ENCODE results near the gene FBXW8. TPM values are rescaled to one million over a fixed set of nuclear protein-coding genes. Genes with fewer than 3 reads are reported as not detected.

FBXW8 gene
- total and polyA plus RNA-seq, 2 donors (not counting 1 experiment from before 2014, with no cell fraction given), result 11.7 to 20.9 TPM

GRCh38 chr12:117058442-117059072, 147.8 kb downstream of the FBXW8 start:
- Histone ChIP-seq H4K20me1 (ENCODE audit: control insufficient read depth, extremely low read depth, insufficient read depth, low read length) (no peaks in the 10 kb centered on the region), H2AFZ (ENCODE audit: low read length) (no peak overlapping the region), H3K79me2 (ENCODE audit: control insufficient read depth, insufficient read depth, low read length) (no peaks in the 10 kb centered on the region), H3K27me3 (ENCODE audit: control insufficient read depth, insufficient read depth, low read length) (no peaks in the 10 kb centered on the region), H3K4me1 (ENCODE audit: control insufficient read depth, extremely low read depth, insufficient read depth, low read length) (no peaks in the 10 kb centered on the region), H3K36me3 (ENCODE audit: control insufficient read depth, insufficient read depth, low read length) (no peaks in the 10 kb centered on the region), H3K4me2 (ENCODE audit: extremely low read depth, insufficient read depth, low read length) (no peak overlapping the region), H3K4me3 (replicated peaks in 1 of 4; ENCODE audit: control extremely low read depth in 1 of 4, insufficient read depth in 1 of 4, low read depth in 3 of 4, low read length in 4 of 4) (no peak overlapping the region), H3K9ac (ENCODE audit: insufficient read depth, low read length) (no peak overlapping the region), H3K9me3 (ENCODE audit: control insufficient read depth, insufficient read depth, low read depth, low read length) (no peaks in the 10 kb centered on the region), H3K27ac (ENCODE audit: insufficient read depth, low read length) (no peak overlapping the region)
- no peak for TF ChIP-seq EZH2 (IDR thresholded peaks at IDR 0.05; ENCODE audit: low read length, missing control alignments)
- TF ChIP-seq, protein P1, sequence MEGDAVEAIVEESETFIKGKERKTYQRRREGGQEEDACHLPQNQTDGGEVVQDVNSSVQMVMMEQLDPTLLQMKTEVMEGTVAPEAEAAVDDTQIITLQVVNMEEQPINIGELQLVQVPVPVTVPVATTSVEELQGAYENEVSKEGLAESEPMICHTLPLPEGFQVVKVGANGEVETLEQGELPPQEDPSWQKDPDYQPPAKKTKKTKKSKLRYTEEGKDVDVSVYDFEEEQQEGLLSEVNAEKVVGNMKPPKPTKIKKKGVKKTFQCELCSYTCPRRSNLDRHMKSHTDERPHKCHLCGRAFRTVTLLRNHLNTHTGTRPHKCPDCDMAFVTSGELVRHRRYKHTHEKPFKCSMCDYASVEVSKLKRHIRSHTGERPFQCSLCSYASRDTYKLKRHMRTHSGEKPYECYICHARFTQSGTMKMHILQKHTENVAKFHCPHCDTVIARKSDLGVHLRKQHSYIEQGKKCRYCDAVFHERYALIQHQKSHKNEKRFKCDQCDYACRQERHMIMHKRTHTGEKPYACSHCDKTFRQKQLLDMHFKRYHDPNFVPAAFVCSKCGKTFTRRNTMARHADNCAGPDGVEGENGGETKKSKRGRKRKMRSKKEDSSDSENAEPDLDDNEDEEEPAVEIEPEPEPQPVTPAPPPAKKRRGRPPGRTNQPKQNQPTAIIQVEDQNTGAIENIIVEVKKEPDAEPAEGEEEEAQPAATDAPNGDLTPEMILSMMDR (conservative IDR thresholded peaks at IDR 0.05 in 1 of 2, IDR thresholded peaks at IDR 0.05 in 1 of 2; ENCODE audit: low read depth in 1 of 2, low read length in 2 of 2), result no peak
- no peak for DNase-seq (ENCODE audit: low read depth in 2 of 2)

DNA sequence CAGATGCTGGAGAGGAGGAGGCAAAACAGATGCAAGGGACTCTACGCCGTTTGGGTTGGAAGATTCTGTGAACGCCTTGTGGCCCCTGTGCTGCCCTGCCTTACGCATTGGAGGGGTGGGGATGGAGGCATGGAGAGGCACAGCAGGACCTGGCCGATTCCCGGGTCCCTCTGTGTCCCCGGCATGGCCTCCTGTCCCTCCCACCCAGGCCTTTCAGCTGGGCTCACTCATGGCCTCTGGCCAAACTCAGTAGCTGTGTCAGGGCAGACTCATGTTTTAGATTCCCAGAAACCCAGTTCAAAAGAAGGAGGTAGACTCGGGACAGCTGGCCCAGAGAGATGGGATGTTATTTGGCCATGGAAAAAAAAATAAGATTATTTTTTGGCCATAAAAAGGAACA, 148.4 kb downstream of the FBXW8 start:
- no peaks in the 10 kb centered on the region for H4K20me1 ChIP-seq (ENCODE audit: control insufficient read depth, extremely low read depth, insufficient read depth, low read length)
- H3K4me1 ChIP-seq (ENCODE audit: control insufficient read depth, extremely low read depth, insufficient read depth, low read length), result no peaks in the 10 kb centered on the region
- H3K36me3 ChIP-seq (ENCODE audit: control insufficient read depth, insufficient read depth, low read length), result no peaks in the 10 kb centered on the region

DNA sequence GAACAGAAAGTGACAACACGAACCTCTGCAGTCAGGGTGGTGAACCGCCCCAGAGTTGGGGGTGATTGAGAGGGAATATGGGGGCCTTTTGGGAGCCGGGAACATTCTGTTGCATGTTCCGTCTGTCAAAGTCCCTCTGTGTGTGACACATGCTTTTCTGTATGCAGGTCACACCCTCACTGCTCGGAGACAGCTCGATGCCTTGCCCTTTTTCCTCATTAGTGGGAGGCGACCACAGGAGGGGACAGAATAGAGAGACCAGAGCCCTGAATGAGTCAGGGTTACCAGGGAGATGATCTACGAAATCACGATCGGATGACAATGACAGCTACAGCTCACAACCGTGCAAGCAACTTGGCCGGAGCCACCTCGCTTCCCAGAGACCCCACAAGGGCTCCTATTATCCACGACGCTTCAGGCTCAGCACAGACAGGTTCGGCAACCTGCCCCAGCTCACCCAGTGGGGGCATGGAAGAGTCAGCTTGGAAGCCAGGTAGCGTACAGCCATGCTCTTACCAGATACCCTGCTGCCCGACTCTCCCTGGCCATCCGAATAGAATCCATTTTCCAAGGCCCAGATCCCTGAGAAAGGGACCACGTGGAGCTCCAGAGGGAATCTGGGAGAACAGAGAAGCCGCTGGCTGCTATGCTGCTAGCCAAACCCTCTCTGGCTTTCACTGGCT, 149.6 kb downstream of the FBXW8 start:
- Histone ChIP-seq H3K4me3 (replicated peaks in 1 of 4; ENCODE audit: control extremely low read depth in 1 of 4, insufficient read depth in 1 of 4, low read depth in 3 of 4, low read length in 4 of 4) (no peak overlapping the region), H3K4me1 (ENCODE audit: control insufficient read depth, extremely low read depth, insufficient read depth, low read length) (no peaks in the 10 kb centered on the region), H3K27me3 (ENCODE audit: control insufficient read depth, insufficient read depth, low read length) (peaks cover 2% of the 10 kb centered on the region), H2AFZ (ENCODE audit: low read length) (no peak overlapping the region), H3K27ac (ENCODE audit: insufficient read depth, low read length) (no peak overlapping the region), H3K9ac (ENCODE audit: insufficient read depth, low read length) (no peak overlapping the region), H3K36me3 (ENCODE audit: control insufficient read depth, insufficient read depth, low read length) (no peaks in the 10 kb centered on the region), H4K20me1 (ENCODE audit: control insufficient read depth, extremely low read depth, insufficient read depth, low read length) (no peaks in the 10 kb centered on the region), H3K9me3 (ENCODE audit: control insufficient read depth, insufficient read depth, low read depth, low read length) (no peaks in the 10 kb centered on the region), H3K79me2 (ENCODE audit: control insufficient read depth, insufficient read depth, low read length) (no peaks in the 10 kb centered on the region), H3K4me2 (ENCODE audit: extremely low read depth, insufficient read depth, low read length) (no peak overlapping the region)
- no peak for DNase-seq (ENCODE audit: low read depth in 2 of 2)
- TF ChIP-seq, protein P1 (conservative IDR thresholded peaks at IDR 0.05 in 1 of 2, IDR thresholded peaks at IDR 0.05 in 1 of 2; ENCODE audit: low read depth in 1 of 2, low read length in 2 of 2), result no peak
- no peak for TF ChIP-seq EZH2 (IDR thresholded peaks at IDR 0.05; ENCODE audit: low read length, missing control alignments)

More for the DNA sequence above, 148.4 kb downstream of the FBXW8 start:
- Histone ChIP-seq H3K79me2 (ENCODE audit: control insufficient read depth, insufficient read depth, low read length) (no peaks in the 10 kb centered on the region), H3K27ac (ENCODE audit: insufficient read depth, low read length) (no peak overlapping the region), H3K9ac (ENCODE audit: insufficient read depth, low read length) (no peak overlapping the region), H2AFZ (ENCODE audit: low read length) (no peak overlapping the region), H3K4me2 (ENCODE audit: extremely low read depth, insufficient read depth, low read length) (no peak overlapping the region), H3K9me3 (ENCODE audit: control insufficient read depth, insufficient read depth, low read depth, low read length) (no peaks in the 10 kb centered on the region), H3K4me3 (replicated peaks in 1 of 4; ENCODE audit: control extremely low read depth in 1 of 4, insufficient read depth in 1 of 4, low read depth in 3 of 4, low read length in 4 of 4) (no peak overlapping the region), H3K27me3 (ENCODE audit: control insufficient read depth, insufficient read depth, low read length) (no peaks in the 10 kb centered on the region)
- no peak for DNase-seq (ENCODE audit: low read depth in 2 of 2)
- TF ChIP-seq, protein P1 (conservative IDR thresholded peaks at IDR 0.05 in 1 of 2, IDR thresholded peaks at IDR 0.05 in 1 of 2; ENCODE audit: low read depth in 1 of 2, low read length in 2 of 2), result no peak
- no peak for TF ChIP-seq EZH2 (IDR thresholded peaks at IDR 0.05; ENCODE audit: low read length, missing control alignments)
